GM12891 (cell line): Measurements from ENCODE around the gene NUDCD3.

Experiments
- PAX5 ChIP-seq: IDR thresholded peaks from 2 replicates; pipeline ENCODE4 v1.6.1; 2011; ENCODE audit warnings: low read length, moderate library complexity, mild to moderate bottlenecking; ENCODE audit not compliant: insufficient read depth, severe bottlenecking
- POLR2A ChIP-seq: IDR thresholded peaks from 2 replicates; pipeline ENCODE4 v1.6.1; 2011; ENCODE audit warnings: low read depth, low read length, control low read depth
- POLR2AphosphoS5 ChIP-seq: IDR thresholded peaks from 2 replicates; pipeline ENCODE4 v1.6.1; 2011; ENCODE audit warnings: low read depth, low read length, control low read depth

GRCh38 chr7:44470628-44471245, 19.7 kb downstream of the NUDCD3 start:
- TF ChIP-seq PAX5 (no peak), POLR2A (no peak), POLR2AphosphoS5 (no peak)
